A549 (cell line): ENCODE data around the gene PNP. TPM values are rescaled to one million over a fixed set of nuclear protein-coding genes. Genes with fewer than 3 reads are reported as not detected.

Experiments used
- ATAC-seq, 2 experiments: fragments of 200-7000 bp in 1 of 2; fragments of >200 bp in 1 of 2; cut with Nextera tagmentation in 1 of 2; cut with Tn5 transposase in 1 of 2; 3 replicates each; pipeline versions ENCODE4 v1.8.0 to v1.9.1; 2018 to 2020; ENCODE audit warnings: mild to moderate bottlenecking in 1 of 2, moderate library complexity in 1 of 2
- CTCF ChIA-PET: fragments of 300-600 bp; sonication (Branson Sonifier 250); formaldehyde crosslinking; extraction: SDS; loops from one replicate; lab custom pipeline; 2021; ENCODE audit warnings: antibody characterized with exemption, inconsistent platforms; lab: Yijun Ruan, JAX
- POLR2A ChIA-PET: fragments of 350-600 bp; formaldehyde crosslinking; extraction: SDS; loops from one replicate; lab custom pipeline; 2021; ENCODE audit warnings: antibody characterized with exemption, inconsistent platforms; lab: Yijun Ruan, JAX
- DNase-seq, 2 experiments: peaks; one replicate each; pipeline versions ENCODE4 v3.0.0 to v3.0.0-alpha.2; 2011 to 2016; ENCODE audit warnings: low read depth in 1 of 2, low spot score in 1 of 2
- FAIRE-seq: peaks from 2 replicates; lab custom pipeline; 2011; peaks lifted over from hg19 to GRCh38; lab: Jason Lieb, UNC
- H3K27ac ChIP-seq, 2 experiments: fragments of >200 bp; sonication (Bioruptor Twin); formaldehyde crosslinking; 3 replicates each; pipeline ENCODE4 v1.5.1; 2016 to 2017
- H3K4me1 ChIP-seq: fragments of >200 bp; sonication (Bioruptor Twin); formaldehyde crosslinking; 3 replicates; pipeline ENCODE4 v1.6.1; 2016
- H3K4me2 ChIP-seq: fragments of >200 bp; sonication (Bioruptor Twin); formaldehyde crosslinking; 3 replicates; pipeline ENCODE4 v1.6.1; 2016
- H3K4me3 ChIP-seq: fragments of >200 bp; sonication (Bioruptor Twin); formaldehyde crosslinking; 3 replicates; pipeline ENCODE4 v1.5.1; 2016
- H3K9me3 ChIP-seq: fragments of >200 bp; sonication (Bioruptor Twin); formaldehyde crosslinking; 3 replicates; pipeline ENCODE4 v1.6.1; 2016
- CBX2 ChIP-seq: fragments of 200-600 bp; sonication (generic); IDR thresholded peaks from 2 replicates; pipeline ENCODE4 v1.6.1; 2016; ENCODE audit warnings: low read depth, mild to moderate bottlenecking, borderline replicate concordance
- CEBPB ChIP-seq, 2 experiments: fragments of >200 bp in 1 of 2; sonication (Bioruptor Twin) in 1 of 2; formaldehyde crosslinking in 1 of 2; IDR thresholded peaks; 2 replicates each; pipeline ENCODE4 v1.6.1; 2012 to 2016
- CHD4 ChIP-seq: fragments of 200-600 bp; sonication (generic); IDR thresholded peaks from 2 replicates; pipeline ENCODE4 v1.6.1; 2016; ENCODE audit warnings: antibody characterized with exemption, mild to moderate bottlenecking, borderline replicate concordance
- E2F6 ChIP-seq: IDR thresholded peaks from 2 replicates; pipeline ENCODE4 v1.6.1; 2012; ENCODE audit warnings: low read depth, borderline replicate concordance
- EP300 ChIP-seq, 2 experiments: fragments of >200 bp; sonication (Bioruptor Twin); formaldehyde crosslinking; IDR thresholded peaks; 2 replicates in 1 of 2; 3 replicates in 1 of 2; pipeline ENCODE4 v1.6.1; 2016 to 2017
- ESRRA ChIP-seq: fragments of 150-350 bp; IDR thresholded peaks from 2 replicates; pipeline ENCODE4 v1.6.1; 2014; ENCODE audit warnings: mild to moderate bottlenecking, low read length, borderline replicate concordance
- FOSL2 ChIP-seq, 2 experiments: fragments of 450-650 bp in 1 of 2; fragments of >200 bp in 1 of 2; sonication (Bioruptor Twin) in 1 of 2; formaldehyde crosslinking; IDR thresholded peaks; 2 replicates each; pipeline versions ENCODE4 v1.5.0 to v1.6.1; 2016 to 2020; ENCODE audit warnings: mild to moderate bottlenecking in 1 of 2, moderate library complexity in 1 of 2
- FOXS1 ChIP-seq: fragments of 250-450 bp; sonication (Bioruptor Pico); IDR thresholded peaks from 2 replicates; pipeline ENCODE4 v1.5.0; 2020; ENCODE audit warnings: mild to moderate bottlenecking, moderate library complexity
- JUNB ChIP-seq: fragments of >200 bp; sonication (Bioruptor Twin); formaldehyde crosslinking; IDR thresholded peaks from 2 replicates; pipeline ENCODE4 v1.6.1; 2016
- KDM1A ChIP-seq: fragments of 200-600 bp; sonication (generic); IDR thresholded peaks from 2 replicates; pipeline ENCODE4 v1.6.1; 2016; ENCODE audit warnings: low read depth, mild to moderate bottlenecking
- MAX ChIP-seq: IDR thresholded peaks from 2 replicates; pipeline ENCODE4 v1.6.1; 2012
- NFE2L2 ChIP-seq: fragments of 150-350 bp; conservative IDR thresholded peaks from 2 replicates; pipeline ENCODE4 v1.6.1; 2014; ENCODE audit warnings: low read length
- PHF8 ChIP-seq: fragments of 200-600 bp; sonication (generic); IDR thresholded peaks from 2 replicates; pipeline ENCODE4 v1.6.1; 2016; ENCODE audit warnings: low read depth, mild to moderate bottlenecking, antibody characterized with exemption, moderate library complexity, borderline replicate concordance
- RCOR1 ChIP-seq: fragments of 150-350 bp; IDR thresholded peaks from 2 replicates; pipeline ENCODE4 v1.6.1; 2014; ENCODE audit warnings: antibody characterized with exemption, low read length, low read depth
- RNF2 ChIP-seq: fragments of 200-600 bp; sonication (generic); IDR thresholded peaks from 2 replicates; pipeline ENCODE4 v1.6.1; 2016; ENCODE audit warnings: low read depth, mild to moderate bottlenecking, antibody characterized with exemption, moderate library complexity, borderline replicate concordance
- SREBF2 ChIP-seq: fragments of 450-650 bp; IDR thresholded peaks from 2 replicates; pipeline ENCODE4 v1.6.1; 2014; ENCODE audit warnings: mild to moderate bottlenecking, moderate library complexity
- TP53 ChIP-seq: fragments of 250-450 bp; sonication (Bioruptor Pico); IDR thresholded peaks from 2 replicates; pipeline ENCODE4 v1.5.0; 2021; ENCODE audit warnings: mild to moderate bottlenecking, moderate library complexity
- USF2 ChIP-seq: fragments of 450-650 bp; IDR thresholded peaks from 2 replicates; pipeline ENCODE4 v1.6.1; 2014; ENCODE audit warnings: antibody characterized with exemption
- ZC3H11A ChIP-seq: fragments of 450-650 bp; IDR thresholded peaks from 2 replicates; pipeline ENCODE4 v1.6.1; 2014; ENCODE audit warnings: antibody characterized with exemption, mild to moderate bottlenecking
- ZNF302 ChIP-seq: fragments of 250-450 bp; sonication (Bioruptor Pico); IDR thresholded peaks from 2 replicates; pipeline ENCODE4 v1.9.0; 2021; ENCODE audit warnings: inconsistent platforms, mild to moderate bottlenecking, moderate library complexity
- ZSCAN20 ChIP-seq: fragments of 250-450 bp; sonication (Bioruptor Pico); IDR thresholded peaks from 2 replicates; pipeline ENCODE4 v1.8.0; 2022; ENCODE audit warnings: mild to moderate bottlenecking, moderate library complexity
- WGBS: methylation state at CpG from one replicate; pipeline ENCODE4 v1.1.6; 2017; ENCODE audit errors: missing lambda C conversion rate; 5-methylcytosine and 5-hydroxymethylcytosine counted together
- polyA plus RNA-seq, 4 experiments: library from polyadenylated mRNA; depleted of rRNA in 3 of 4; stranded (reverse); fragments of >200 nt; fragmentation: RNase III in 1 of 4; extraction: RNeasy Plus Mini Kit Qiagen cat#74134 plus additional on column Dnase treatment in 1 of 4; gene quantifications; 2 replicates in 3 of 4; 3 replicates in 1 of 4; pipeline ENCODE4 v1.2.3, GENCODE V29; 2011 to 2017
- TF ChIP-seq, protein P1 (sequence below): IDR thresholded peaks from 2 replicates; pipeline ENCODE4 v1.6.1; 2012
- TF ChIP-seq, protein P2 (sequence below): fragments of 250-450 bp; sonication (Bioruptor Pico); IDR thresholded peaks from 2 replicates; pipeline ENCODE4 v1.5.0; 2020; ENCODE audit warnings: low read depth, mild to moderate bottlenecking, moderate library complexity
- TF ChIP-seq, protein P3 (sequence below): fragments of 150-350 bp; IDR thresholded peaks from 2 replicates; pipeline ENCODE4 v1.6.1; 2014; ENCODE audit warnings: low read depth, mild to moderate bottlenecking, low read length

The PNP gene
- polyA plus RNA-seq, 2 of the 4 experiments (the other 2 are of a cell fraction): 95.9 to 111 TPM

DNA sequence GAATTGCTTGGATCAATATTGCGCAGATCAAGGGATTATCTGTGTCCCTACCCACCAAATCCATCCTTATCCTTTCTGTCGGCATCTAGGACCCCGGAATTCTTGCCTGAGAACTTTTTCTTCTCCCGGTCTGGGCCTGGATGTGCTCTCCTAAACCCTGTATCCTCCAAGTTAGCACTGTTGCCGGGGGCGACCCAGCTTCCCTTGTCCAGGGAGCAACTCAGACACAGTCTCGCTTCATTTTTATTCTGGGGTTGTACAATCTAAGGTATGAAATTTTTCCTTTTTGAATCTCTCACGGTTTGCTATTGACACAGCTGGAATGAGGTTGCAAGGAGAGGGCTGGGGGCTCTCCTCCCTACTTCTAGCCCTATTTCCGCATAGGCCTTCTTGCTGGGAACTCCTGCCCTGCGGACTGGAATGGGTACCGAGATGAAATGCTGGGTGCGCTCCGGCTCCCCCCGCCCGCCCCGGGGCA, 403 bp upstream of the PNP start:
- ATAC-seq: peak; percentile 50 to 54; a peak in 5 of 6 replicates
- peak in 1 of 2 experiments; percentile 37 for DNase-seq
- Histone ChIP-seq H3K4me3 (peak overlapping the region; percentile 72), H3K9me3 (no peaks in the 10 kb centered on the region), H3K4me2 (peak overlapping the region; percentile 83), H3K27ac (peak overlapping the region; percentile 80 to 95), H3K4me1 (peaks cover 27% of the 10 kb centered on the region)
- TF ChIP-seq RNF2 (no peak), FOXS1 (CRISPR knock-in tag) (no peak), ZNF302 (CRISPR knock-in tag) (no peak), JUNB (no peak), TP53 (CRISPR knock-in tag) (no peak), ZC3H11A (no peak), MAX (no peak), ZSCAN20 (CRISPR knock-in tag) (no peak), EP300 (IDR thresholded peaks at IDR 0.05) (no peak), PHF8 (no peak)
- TF ChIP-seq, protein P1, sequence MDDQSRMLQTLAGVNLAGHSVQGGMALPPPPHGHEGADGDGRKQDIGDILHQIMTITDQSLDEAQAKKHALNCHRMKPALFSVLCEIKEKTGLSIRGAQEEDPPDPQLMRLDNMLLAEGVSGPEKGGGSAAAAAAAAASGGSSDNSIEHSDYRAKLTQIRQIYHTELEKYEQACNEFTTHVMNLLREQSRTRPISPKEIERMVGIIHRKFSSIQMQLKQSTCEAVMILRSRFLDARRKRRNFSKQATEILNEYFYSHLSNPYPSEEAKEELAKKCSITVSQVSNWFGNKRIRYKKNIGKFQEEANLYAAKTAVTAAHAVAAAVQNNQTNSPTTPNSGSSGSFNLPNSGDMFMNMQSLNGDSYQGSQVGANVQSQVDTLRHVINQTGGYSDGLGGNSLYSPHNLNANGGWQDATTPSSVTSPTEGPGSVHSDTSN: no peak
- TF ChIP-seq, protein P2, sequence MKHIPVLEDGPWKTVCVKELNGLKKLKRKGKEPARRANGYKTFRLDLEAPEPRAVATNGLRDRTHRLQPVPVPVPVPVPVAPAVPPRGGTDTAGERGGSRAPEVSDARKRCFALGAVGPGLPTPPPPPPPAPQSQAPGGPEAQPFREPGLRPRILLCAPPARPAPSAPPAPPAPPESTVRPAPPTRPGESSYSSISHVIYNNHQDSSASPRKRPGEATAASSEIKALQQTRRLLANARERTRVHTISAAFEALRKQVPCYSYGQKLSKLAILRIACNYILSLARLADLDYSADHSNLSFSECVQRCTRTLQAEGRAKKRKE (CRISPR knock-in tag): no peak
- FAIRE-seq: no peak
- ChIA-PET CTCF (interaction anchor here (1.0 to 1.1 kb wide), 2 partner anchors 13 to 139 kb away, joined by 3 to 4 read pairs; no protein-coding TSS in a partner anchor), POLR2A (interaction anchor here (1.1 to 2.4 kb wide), 6 partner anchors 8 to 215 kb away, joined by 3 to 38 read pairs (median 15); partner anchors contain the start of genes APEX1, OSGEP, PARP2 and PIP4P1)
- 19% methylated on average over 16 of the region's 16 CpGs for WGBS

DNA sequence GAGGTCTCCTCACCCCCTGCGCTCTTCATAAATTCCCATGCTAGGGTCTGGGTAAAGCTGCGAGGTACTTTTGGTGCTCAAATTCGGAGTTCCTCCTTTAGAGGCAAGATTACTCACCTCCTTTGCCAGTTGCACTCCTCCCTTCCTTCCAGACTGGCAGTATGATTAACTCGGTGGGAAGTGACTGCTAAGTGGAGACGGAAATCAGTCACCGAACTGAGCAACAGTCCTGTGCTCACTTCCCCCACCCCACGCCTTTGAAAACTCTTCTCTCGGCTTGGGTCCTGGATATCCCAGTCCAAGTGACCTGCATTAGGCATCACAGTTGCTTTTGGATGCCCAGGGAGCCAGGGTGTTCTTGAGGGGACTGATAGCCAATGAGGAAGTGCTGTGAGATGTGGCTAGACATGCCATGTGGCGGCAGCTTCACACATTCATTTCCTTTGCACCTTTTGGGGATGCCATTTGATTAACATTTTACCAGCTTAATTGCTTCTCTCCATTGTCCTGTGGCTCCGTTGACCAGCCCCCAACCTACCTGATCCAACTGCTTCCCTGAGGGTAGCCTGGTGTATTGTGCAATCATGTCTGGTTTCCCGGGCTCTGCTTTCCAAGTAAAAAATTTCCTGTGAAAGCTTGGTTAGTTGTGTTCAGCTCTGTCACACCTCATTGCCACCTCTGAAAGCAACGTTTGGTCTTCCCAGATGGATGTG, 840 bp downstream of the PNP start:
- 3% methylated on average over 12 of the region's 12 CpGs for whole genome bisulfite sequencing
- peak; percentile 69 to 71 for DNase-seq
- no peaks in the 10 kb centered on the region for H3K9me3 ChIP-seq
- TF ChIP-seq CEBPB (IDR thresholded peaks at IDR 0.05) (peak; percentile 97 to 99), MAX (peak; percentile 72; the same call in 1 of the 2 replicates), E2F6 (peak; percentile 52; the same call in 1 of the 2 replicates), ESRRA (no peak)
- POLR2A ChIA-PET: interaction anchor here (0.7 to 2.4 kb wide), 16 partner anchors 9 to 214 kb away, joined by 3 to 38 read pairs (median 4); partner anchors contain the start of genes APEX1, OSGEP, PARP2 and PIP4P1
- CTCF ChIA-PET: interaction anchor here (0.6 to 1.2 kb wide), 6 partner anchors 9 to 140 kb away, joined by 3 to 6 read pairs (median 4); no protein-coding TSS in a partner anchor
- H3K4me2 ChIP-seq: peak overlapping the region; percentile 83
- peaks cover 27% of the 10 kb centered on the region for H3K4me1 ChIP-seq
- ATAC-seq: peak; percentile 80
- FAIRE-seq: no peak
- H3K27ac ChIP-seq: peak overlapping the region; percentile 80 to 95
- peak overlapping the region; percentile 72 for H3K4me3 ChIP-seq

DNA sequence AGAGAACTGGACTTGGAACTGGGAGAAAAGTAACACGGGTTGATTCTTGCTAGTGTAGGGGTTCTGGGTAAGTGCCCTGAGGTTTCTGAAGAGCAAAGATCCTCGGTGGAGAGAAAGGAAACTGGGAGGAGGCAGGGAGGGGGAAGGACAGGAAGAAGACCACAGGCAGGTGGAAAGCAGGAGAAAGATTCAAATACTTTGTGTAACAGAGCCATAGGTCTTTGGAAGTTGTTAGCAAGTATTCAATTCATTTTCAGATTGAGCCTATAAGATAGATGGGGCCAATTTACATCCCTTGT, 1.3 kb downstream of the PNP start:
- peak overlapping the region; percentile 72 for H3K4me3 ChIP-seq
- POLR2A ChIA-PET: interaction anchor here (1.0 to 2.4 kb wide), 7 partner anchors 8 to 214 kb away, joined by 3 to 38 read pairs (median 8); partner anchors contain the start of genes APEX1, OSGEP, PARP2 and PIP4P1
- peak in 1 of 2 experiments; percentile 2; a peak in 2 of 6 replicates for ATAC-seq
- no peak for FAIRE-seq
- H3K4me2 ChIP-seq: peak overlapping the region; percentile 83
- no peaks in the 10 kb centered on the region for H3K9me3 ChIP-seq
- DNase-seq: peak in 1 of 2 experiments; percentile 38
- CTCF ChIA-PET: no interaction called here
- H3K4me1 ChIP-seq: peaks cover 27% of the 10 kb centered on the region
- H3K27ac ChIP-seq: peak overlapping the region; percentile 80 to 95
- 2% methylated on average over 2 of the region's 2 CpGs for WGBS
- TF ChIP-seq KDM1A: no peak
- TF ChIP-seq CHD4: no peak
- TF ChIP-seq RCOR1: no peak
- TF ChIP-seq TP53 (CRISPR knock-in tag): no peak
- TF ChIP-seq, protein P1: no peak
- TF ChIP-seq, protein P3, sequence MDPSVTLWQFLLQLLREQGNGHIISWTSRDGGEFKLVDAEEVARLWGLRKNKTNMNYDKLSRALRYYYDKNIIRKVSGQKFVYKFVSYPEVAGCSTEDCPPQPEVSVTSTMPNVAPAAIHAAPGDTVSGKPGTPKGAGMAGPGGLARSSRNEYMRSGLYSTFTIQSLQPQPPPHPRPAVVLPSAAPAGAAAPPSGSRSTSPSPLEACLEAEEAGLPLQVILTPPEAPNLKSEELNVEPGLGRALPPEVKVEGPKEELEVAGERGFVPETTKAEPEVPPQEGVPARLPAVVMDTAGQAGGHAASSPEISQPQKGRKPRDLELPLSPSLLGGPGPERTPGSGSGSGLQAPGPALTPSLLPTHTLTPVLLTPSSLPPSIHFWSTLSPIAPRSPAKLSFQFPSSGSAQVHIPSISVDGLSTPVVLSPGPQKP: no peak
- no peak for TF ChIP-seq CBX2
- TF ChIP-seq SREBF2: no peak
- TF ChIP-seq PHF8: no peak
- TF ChIP-seq USF2: no peak
- no peak for TF ChIP-seq NFE2L2
- no peak for TF ChIP-seq RNF2
- TF ChIP-seq FOXS1 (CRISPR knock-in tag): no peak
- no peak for TF ChIP-seq FOSL2 (IDR thresholded peaks at IDR 0.05)
- TF ChIP-seq FOSL2 (CRISPR knock-in tag; IDR thresholded peaks at IDR 0.05): no peak
